ENCODE measurements around the gene PTPN2.

GRCh38 chr18:12751503-12751884 lies 132.5 kb downstream of the PTPN2 start:
- TF ChIP-seq CTCF (IDR thresholded peaks at IDR 0.05): no peak
- no peak for TF ChIP-seq POLR2A (IDR thresholded peaks at IDR 0.05)
